ENCODE data around the gene CDH13.
A peak's percentile ranks its signal among the peaks of the same experiment; 100 is the strongest.

Gene CDH13

GRCh38 chr16:83742124-83742899 is 1115.5 kb downstream of the CDH13 start:
- DNase-seq = no peak

DNA sequence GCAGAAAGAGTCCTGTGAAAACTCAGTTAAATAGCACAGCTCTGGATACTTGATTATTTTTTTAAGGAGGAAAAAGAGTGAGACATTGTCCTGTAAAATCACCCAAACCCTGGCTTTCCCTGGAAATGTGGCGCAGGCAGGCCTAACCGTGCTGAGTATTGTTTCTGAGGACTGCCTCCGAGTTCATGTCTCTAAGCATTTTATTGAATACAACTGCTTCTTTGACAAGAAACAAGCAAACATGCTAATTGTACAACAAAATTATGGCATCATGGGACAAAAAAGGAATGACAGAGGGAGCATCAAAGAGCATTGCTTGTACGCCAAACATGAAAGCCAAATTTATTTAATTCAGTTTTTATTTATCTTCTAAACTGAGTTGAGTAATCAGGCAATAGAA is 1116.5 kb downstream of the CDH13 start:
- no peak for DNase-seq

DNA sequence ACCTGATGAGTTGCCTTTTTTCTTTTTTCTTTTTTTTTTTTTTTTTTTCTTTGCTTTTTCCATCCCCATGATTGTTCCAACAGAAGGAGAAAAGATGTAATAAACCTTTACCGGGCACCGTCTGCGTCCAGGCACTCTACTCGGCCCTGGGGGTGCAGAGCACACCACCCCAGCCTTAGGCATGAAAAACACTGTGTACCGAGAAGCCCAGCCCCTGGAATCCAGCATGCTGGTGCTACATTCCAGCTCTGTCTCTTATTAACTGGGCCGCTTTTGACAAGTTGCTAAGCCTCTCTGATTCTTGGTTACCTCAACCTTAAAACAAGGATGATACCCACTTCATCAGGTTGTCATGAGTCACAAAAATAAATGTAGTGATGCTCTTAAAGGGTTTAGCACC is 1117.0 kb downstream of the CDH13 start:
- no peak for DNase-seq

- DNase-seq = peak; percentile 8 to 78
These were observed 1117.7 kb downstream of the CDH13 start for GRCh38 chr16:83744441-83744981.

- DNase-seq = no peak
These were observed 1119.8 kb downstream of the CDH13 start for GRCh38 chr16:83746611-83747010.

GRCh38 chr16:83747936-83748335 is 1121.2 kb downstream of the CDH13 start:
- DNase-seq = no peak

GRCh38 chr16:83755391-83755790 is 1128.6 kb downstream of the CDH13 start:
- no peak for DNase-seq

DNA sequence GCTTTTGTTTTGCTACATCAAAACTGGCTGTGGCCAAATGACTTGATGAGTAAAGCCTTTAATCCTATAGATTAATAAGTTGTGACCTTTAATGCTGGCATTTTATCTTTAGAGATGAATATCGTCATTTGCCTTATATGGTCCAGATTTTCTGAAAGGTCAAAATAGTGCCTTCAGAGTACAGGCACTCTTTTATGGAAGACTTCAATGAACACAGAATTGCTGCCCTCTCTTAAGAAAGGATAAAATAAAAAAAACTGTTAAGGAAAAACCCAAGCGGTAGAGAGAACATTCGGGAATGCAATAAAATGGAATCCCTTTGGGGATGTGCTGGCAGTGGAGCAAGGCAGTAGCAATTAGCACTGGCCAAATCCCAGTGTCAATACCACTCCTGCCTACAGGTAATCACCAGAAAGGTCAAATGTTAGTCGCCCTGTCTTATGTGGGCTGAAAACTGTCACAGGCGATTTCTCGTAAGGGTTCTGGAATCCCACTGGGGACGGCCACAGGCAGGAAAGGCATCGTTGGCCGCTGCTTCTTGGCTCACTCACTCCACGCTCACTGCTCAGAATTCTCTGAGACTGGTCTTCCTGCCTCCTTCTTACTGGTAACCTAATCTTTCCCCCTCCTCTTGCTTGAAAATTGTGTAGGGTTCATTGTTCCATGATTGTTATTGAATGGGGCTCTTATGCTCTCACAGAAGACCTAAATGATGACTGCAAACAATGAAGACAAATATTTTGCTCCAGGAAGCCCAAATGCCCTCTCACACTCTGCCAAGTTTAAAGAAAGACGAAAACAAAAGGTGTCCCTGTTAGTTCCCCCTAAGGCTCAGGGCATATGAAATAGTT is 1135.6 kb downstream of the CDH13 start:
- no peak for DNase-seq

GRCh38 chr16:83762992-83763358 is 1136.2 kb downstream of the CDH13 start:
- DNase-seq = no peak

DNA sequence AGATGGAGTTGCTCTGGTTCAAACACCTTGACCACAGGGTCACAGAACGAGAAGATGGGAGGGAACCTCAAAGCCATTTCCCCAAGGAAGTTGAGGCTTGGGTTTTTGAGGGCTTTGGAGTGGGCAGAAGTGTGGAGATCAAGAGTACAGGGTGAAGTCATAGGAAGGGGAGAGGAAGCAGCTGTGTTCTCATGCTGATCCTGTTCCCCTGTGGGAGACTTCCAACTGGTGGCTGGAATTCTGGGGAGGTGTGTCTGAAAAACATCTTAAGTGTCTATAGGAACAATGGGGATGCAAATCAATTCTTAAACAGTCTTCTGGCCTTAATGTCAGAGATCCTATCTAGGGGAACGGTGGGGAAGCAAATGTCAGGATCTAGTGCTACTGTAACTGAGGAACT is 1142.2 kb downstream of the CDH13 start:
- no peak for DNase-seq

DNA sequence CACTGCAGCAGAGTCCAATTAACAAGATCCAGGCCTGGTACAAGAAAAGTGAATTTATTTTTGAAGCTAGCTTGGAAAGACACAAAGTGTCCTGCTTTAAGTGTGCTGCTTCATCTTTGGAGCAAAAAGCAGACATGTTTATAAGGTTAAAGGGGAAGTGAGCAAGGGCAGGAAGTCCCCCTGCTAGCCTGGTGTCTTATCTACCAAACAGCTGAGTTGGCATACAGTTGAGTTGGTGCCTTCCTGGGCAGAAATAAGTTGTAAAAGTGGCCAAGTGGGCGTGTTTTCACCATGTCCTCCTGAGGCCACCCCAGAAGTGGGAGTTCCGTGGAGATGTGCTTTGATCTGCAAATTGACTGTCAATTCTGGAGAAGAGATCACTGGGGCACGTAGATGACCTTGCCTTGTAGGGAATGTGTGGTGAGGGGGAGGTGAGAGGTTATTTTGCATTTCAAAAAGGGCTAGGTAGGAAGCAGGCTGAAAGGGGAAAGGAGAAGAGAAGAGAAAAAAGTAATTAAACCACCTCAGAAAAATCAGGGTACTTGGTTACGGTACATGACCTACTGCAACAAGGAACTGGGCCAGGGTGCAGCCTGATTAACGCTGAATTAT is 1142.7 kb downstream of the CDH13 start:
- peak in 1 of 2 donors; percentile 29 for DNase-seq

GRCh38 chr16:83771306-83771942 is 1144.7 kb downstream of the CDH13 start:
- DNase-seq = no peak

- no peak for DNase-seq
These were observed 1146.0 kb downstream of the CDH13 start for GRCh38 chr16:83772806-83773205.

DNA sequence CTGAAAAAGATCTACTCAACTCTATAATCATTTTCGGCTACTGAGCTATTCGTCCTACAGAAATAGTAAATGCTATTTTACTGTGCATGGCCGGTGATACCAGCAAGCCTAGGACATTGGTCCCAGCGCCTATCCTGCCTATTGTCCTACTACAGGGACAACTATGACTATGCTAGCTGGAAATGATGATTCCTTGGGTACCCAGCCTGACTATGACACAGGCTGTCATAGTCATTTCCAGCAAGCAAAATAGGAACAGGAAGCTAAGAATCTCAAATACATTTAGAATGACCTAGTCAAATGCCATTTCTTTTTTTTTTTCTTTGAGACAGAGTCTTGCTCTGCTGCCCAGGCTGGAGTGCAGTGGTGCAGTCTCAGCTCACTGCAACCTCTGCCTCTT is 1147.3 kb downstream of the CDH13 start:
- no peak for DNase-seq

- no peak for DNase-seq
These were observed 1150.2 kb downstream of the CDH13 start for GRCh38 chr16:83776944-83777343.

DNA sequence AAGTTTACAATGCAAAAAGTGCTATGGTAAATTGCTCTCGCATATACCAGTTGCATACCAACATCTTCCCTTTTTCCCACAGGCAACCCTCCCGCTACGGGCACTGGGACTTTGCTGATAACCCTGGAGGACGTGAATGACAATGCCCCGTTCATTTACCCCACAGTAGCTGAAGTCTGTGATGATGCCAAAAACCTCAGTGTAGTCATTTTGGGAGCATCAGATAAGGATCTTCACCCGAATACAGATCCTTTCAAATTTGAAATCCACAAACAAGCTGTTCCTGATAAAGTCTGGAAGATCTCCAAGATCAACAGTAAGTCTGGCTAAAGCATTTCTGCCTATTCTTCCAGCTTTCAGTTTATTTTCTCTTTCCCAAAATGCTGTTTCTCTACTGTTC is 1153.1 kb downstream of the CDH13 start:
- no peak for DNase-seq

- no peak for DNase-seq
These were observed 1158.7 kb downstream of the CDH13 start for GRCh38 chr16:83785455-83785854.

- DNase-seq = no peak
These were observed 1163.1 kb downstream of the CDH13 start for GRCh38 chr16:83789642-83790401.

GRCh38 chr16:83791916-83792315 is 1165.1 kb downstream of the CDH13 start:
- no peak for DNase-seq

DNA sequence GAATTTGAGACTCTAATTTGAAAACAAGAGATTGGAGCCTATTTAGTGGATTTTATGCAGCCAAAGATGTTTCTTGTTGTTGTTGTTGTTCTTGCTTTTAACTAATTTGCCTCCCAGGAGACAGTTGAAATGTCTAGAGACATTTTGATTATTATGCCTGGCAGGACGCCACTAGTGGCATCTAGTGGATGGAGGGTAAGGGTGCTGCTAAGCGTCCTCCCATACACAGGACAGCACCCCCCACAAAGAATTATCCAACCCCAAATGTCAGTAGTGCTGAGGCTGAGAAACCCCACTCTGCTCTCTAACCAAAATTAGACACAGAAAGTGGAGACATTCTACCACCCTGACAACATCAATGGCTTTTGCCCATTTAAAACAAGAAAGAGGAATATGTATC is 1165.6 kb downstream of the CDH13 start:
- DNase-seq = no peak

DNA sequence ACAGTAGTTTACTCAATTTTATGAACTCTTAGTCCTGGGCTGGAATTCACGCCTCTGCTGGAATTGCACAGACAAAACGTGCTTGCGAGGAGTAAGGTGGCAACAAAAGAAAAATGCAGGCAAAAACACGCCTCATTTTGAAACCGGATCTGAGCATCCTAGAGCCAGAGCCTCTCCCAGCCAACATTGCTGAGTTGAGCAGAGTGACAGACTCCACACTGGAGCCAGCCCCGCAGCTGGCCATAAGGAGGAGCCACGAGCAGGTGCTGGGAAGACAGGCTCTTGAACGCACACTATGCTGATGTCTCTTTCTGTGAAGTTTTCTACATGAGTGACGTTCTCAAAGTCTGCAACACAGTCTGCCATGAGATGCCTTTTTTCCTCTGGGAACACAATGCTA is 1166.4 kb downstream of the CDH13 start:
- no peak for DNase-seq

- no peak for DNase-seq
These were observed 1168.2 kb downstream of the CDH13 start for GRCh38 chr16:83794860-83795554.
